B cell (primary cell): ENCODE results near the gene RPA1. TPM values are rescaled to one million over a fixed set of nuclear protein-coding genes. Genes with fewer than 3 reads are reported as not detected.
"Not testable (repeated sequence)": the region's sequence is repeated elsewhere in the genome, so short reads cannot be mapped to it uniquely, and the experiment has no call there.

Experiments
- ATAC-seq: fragments of 200-7000 bp; cut with Tn5 transposase; one replicate; pipeline ENCODE4 v1.10.0; 2021; ENCODE audit warnings: low read depth, mild to moderate bottlenecking, moderate number of reproducible peaks, moderate library complexity
- CTCF ChIA-PET: fragments of 350-600 bp; sonication (Branson Sonifier 250); formaldehyde crosslinking; loops from one replicate; lab custom pipeline; 2021; ENCODE audit warnings: antibody characterized with exemption, inconsistent platforms; lab: Charles Lee
- POLR2A ChIA-PET: fragments of 350-600 bp; sonication (Branson Sonifier 250); formaldehyde crosslinking; loops from one replicate; lab custom pipeline; 2021; ENCODE audit warnings: antibody characterized with exemption; lab: Charles Lee
- DNase-seq: peaks from one replicate; pipeline ENCODE4 v3.0.0; 2013
- H2AFZ ChIP-seq: 2 replicates; pipeline ENCODE4 v1.6.1; 2012; ENCODE audit warnings: mild to moderate bottlenecking, low read depth, low read length; ENCODE audit not compliant: insufficient read depth, poor library complexity, severe bottlenecking
- H3K27ac ChIP-seq, 2 donors: 1 replicate in 1 of 2; 2 replicates in 1 of 2; pipeline ENCODE4 v1.5.1; 2012 to 2013; ENCODE audit warnings: low read length in 2 of 2, mild to moderate bottlenecking in 2 of 2, moderate library complexity in 1 of 2
- H3K27me3 ChIP-seq, 4 experiments: fragments of 200-600 bp in 1 of 4; sonication (generic) in 1 of 4; replicated peaks in 1 of 4; 1 replicate in 2 of 4; 2 replicates in 2 of 4; pipeline versions ENCODE4 v1.6.1 to v1.7.0; 2013 to 2016; ENCODE audit warnings: low read length in 3 of 4, mild to moderate bottlenecking in 2 of 4, mixed read lengths in 1 of 4, moderate library complexity in 1 of 4; ENCODE audit not compliant: insufficient read depth in 4 of 4, control insufficient read depth in 3 of 4; ENCODE audit errors: control extremely low read depth in 1 of 4
- H3K36me3 ChIP-seq, 2 experiments: replicated peaks in 1 of 2; 1 replicate in 1 of 2; 2 replicates in 1 of 2; pipeline versions ENCODE4 v1.6.1 to v1.7.1; 2013; ENCODE audit warnings: low read length in 1 of 2; ENCODE audit not compliant: insufficient read depth in 2 of 2, control insufficient read depth in 1 of 2; ENCODE audit errors: control extremely low read depth in 1 of 2, extremely low read depth in 1 of 2
- H3K4me1 ChIP-seq, 2 donors: fragments of 200-600 bp in 1 of 2; sonication (generic) in 1 of 2; 1 replicate in 1 of 2; 2 replicates in 1 of 2; pipeline versions ENCODE4 v1.5.1 to v1.6.1; 2013 to 2017; ENCODE audit warnings: low read length in 2 of 2; ENCODE audit not compliant: control insufficient read depth in 2 of 2, insufficient read depth in 2 of 2
- H3K4me2 ChIP-seq: replicated peaks from 2 replicates; pipeline ENCODE3; 2012; ENCODE audit warnings: mild to moderate bottlenecking, low read depth, low read length; ENCODE audit not compliant: poor library complexity, severe bottlenecking
- H3K4me3 ChIP-seq, 5 experiments: fragments of 200-600 bp in 1 of 5; sonication (generic) in 1 of 5; 1 replicate in 3 of 5; 2 replicates in 2 of 5; pipeline versions ENCODE4 v1.5.1 to v1.7.0; 2011 to 2016; ENCODE audit warnings: low read length in 4 of 5, mild to moderate bottlenecking in 4 of 5, low read depth in 2 of 5, control low read depth in 1 of 5, moderate library complexity in 1 of 5; ENCODE audit not compliant: insufficient read depth in 1 of 5; ENCODE audit errors: control extremely low read depth in 1 of 5, extremely low read depth in 1 of 5
- H3K79me2 ChIP-seq: fragments of 200-600 bp; sonication (generic); one replicate; pipeline ENCODE4 v1.6.0; 2016; ENCODE audit warnings: low read length; ENCODE audit not compliant: control insufficient read depth, insufficient read depth
- H3K9ac ChIP-seq: fragments of 200-600 bp; sonication (generic); 2 replicates; pipeline ENCODE4 v1.6.1; 2017; ENCODE audit warnings: mild to moderate bottlenecking, low read length, moderate library complexity
- H3K9me3 ChIP-seq, 3 donors: one replicate each; pipeline versions ENCODE4 v1.6.1 to v1.7.1; 2013; ENCODE audit warnings: low read length in 2 of 3; ENCODE audit not compliant: control insufficient read depth in 2 of 3, insufficient read depth in 1 of 3; ENCODE audit errors: control extremely low read depth in 1 of 3
- H4K20me1 ChIP-seq: 2 replicates; pipeline ENCODE4 v1.6.0; 2012; ENCODE audit warnings: mild to moderate bottlenecking, low read length; ENCODE audit not compliant: insufficient read depth, control insufficient read depth, poor library complexity, severe bottlenecking
- H3K27ac Mint-ChIP-seq: one replicate; pipeline ENCODE4 v1.8.0; 2021; ENCODE audit warnings: mixed read lengths
- H3K27me3 Mint-ChIP-seq: one replicate; pipeline ENCODE4 v1.8.0; 2021; ENCODE audit warnings: mixed read lengths
- H3K4me1 Mint-ChIP-seq: one replicate; pipeline ENCODE4 v1.8.0; 2021; ENCODE audit warnings: mixed read lengths
- H3K4me3 Mint-ChIP-seq: one replicate; pipeline ENCODE4 v1.8.0; 2021; ENCODE audit warnings: mixed read lengths
- H3K9me3 Mint-ChIP-seq: one replicate; pipeline ENCODE4 v1.8.0; 2022; ENCODE audit warnings: mixed read lengths; ENCODE audit not compliant: insufficient read depth
- CTCF ChIP-seq: fragments of 200-600 bp; IDR thresholded peaks from one replicate; pipeline ENCODE4 v1.8.0; 2022; ENCODE audit warnings: antibody characterized with exemption, mild to moderate bottlenecking
- EZH2 ChIP-seq: IDR thresholded peaks from 2 replicates; pipeline ENCODE4 v1.6.1; 2012; ENCODE audit warnings: borderline replicate concordance, low read depth, mild to moderate bottlenecking, moderate library complexity, low read length; ENCODE audit not compliant: insufficient read depth, poor library complexity, severe bottlenecking
- WGBS: methylation state at CpG from one replicate; pipeline ENCODE4 v1.1.5; 2013; ENCODE audit warnings: missing lambda C conversion rate; ENCODE audit not compliant: insufficient coverage; 5-methylcytosine and 5-hydroxymethylcytosine counted together
- intact Hi-C: fragments of 100-400 bp; cut with micrococcal nuclease; formaldehyde crosslinking; loops from one replicate; pipeline ENCODE4 v1.10.0; 2022
- polyA plus RNA-seq: library from polyadenylated mRNA; depleted of rRNA; stranded (reverse); fragments of >200 nt; gene quantifications from 2 replicates; pipeline ENCODE4 v1.2.3, GENCODE V29; 2012
- total RNA-seq, 2 donors: library from RNA; stranded (reverse); fragments of 120-200 nt in 1 of 2; gene quantifications; 1 replicate in 1 of 2; 2 replicates in 1 of 2; pipeline versions ENCODE4 v1.2.3 to v1.2.4, GENCODE V29; 2013 to 2022

Gene RPA1
- total and polyA plus RNA-seq, 2 donors (not counting 1 experiment from before 2014, with no cell fraction given) = 27.0 to 94.5 TPM

GRCh38 chr17:1853698-1854097 is 23.9 kb downstream of the RPA1 start:
- DNase-seq (no peak), ATAC-seq (no peak)
- no peak for TF ChIP-seq EZH2
- no peak for TF ChIP-seq CTCF
- CTCF ChIA-PET = interaction anchor here (1.0 to 1.8 kb wide), 4 partner anchors 10 to 204 kb away, joined by 3 to 4 read pairs (median 3); no protein-coding TSS in a partner anchor
- H4K20me1 ChIP-seq = no peaks in the 10 kb centered on the region
- H3K27me3 ChIP-seq = no peaks in the 10 kb centered on the region
- POLR2A ChIA-PET = no interaction called here
- H3K9ac ChIP-seq = no peak overlapping the region
- no peak overlapping the region for H3K4me3 ChIP-seq
- H3K27ac Mint-ChIP-seq = no peak overlapping the region
- no peaks in the 10 kb centered on the region for H3K9me3 ChIP-seq
- H3K4me1 Mint-ChIP-seq = peaks cover 6% of the 10 kb centered on the region
- no peak overlapping the region for H3K27ac ChIP-seq
- H3K4me2 ChIP-seq = no peak overlapping the region
- H2AFZ ChIP-seq = no peak overlapping the region
- no peak overlapping the region for H3K4me3 Mint-ChIP-seq
- peaks cover 4% of the 10 kb centered on the region for H3K79me2 ChIP-seq
- no CpG with 5 or more reads among the region's 3 CpGs for WGBS
- H3K27me3 Mint-ChIP-seq = no peaks in the 10 kb centered on the region
- H3K36me3 ChIP-seq = peaks cover 6 to 42% of the 10 kb centered on the region in 2 experiments
- no peaks in the 10 kb centered on the region for H3K9me3 Mint-ChIP-seq
- no peaks in the 10 kb centered on the region for H3K4me1 ChIP-seq
- intact Hi-C loops = no loop called here

DNA sequence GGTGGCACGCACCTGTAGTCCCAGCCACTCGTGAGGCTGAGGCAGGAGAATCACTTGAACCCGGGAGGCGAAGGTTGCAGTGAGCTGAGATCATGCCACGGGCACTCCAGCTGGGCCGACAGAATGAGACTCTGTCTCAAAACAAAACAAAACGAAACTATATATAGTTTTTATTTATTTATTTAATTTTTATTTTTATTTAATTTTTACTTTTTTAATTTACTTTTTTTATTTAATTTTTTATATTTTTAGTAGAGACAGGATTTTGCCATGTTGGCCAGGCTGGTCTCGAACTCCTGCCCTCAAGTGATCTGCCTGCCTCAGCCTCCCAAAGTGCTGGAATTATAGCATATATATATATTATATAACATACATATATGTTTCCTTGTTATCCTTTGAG is 26.7 kb downstream of the RPA1 start:
- CTCF ChIA-PET = interaction anchor here (1.1 kb wide), 1 partner anchor 9 kb away, joined by 6 read pairs; no protein-coding TSS in a partner anchor
- H3K27ac Mint-ChIP-seq, POLR2A ChIA-PET, H2AFZ ChIP-seq, H3K9ac ChIP-seq, DNase-seq, H3K4me1 Mint-ChIP-seq, H3K4me1 ChIP-seq, H4K20me1 ChIP-seq, intact Hi-C loops, H3K4me2 ChIP-seq, H3K27me3 ChIP-seq, H3K27me3 Mint-ChIP-seq, H3K27ac ChIP-seq, H3K4me3 Mint-ChIP-seq, ATAC-seq, H3K9me3 Mint-ChIP-seq, H3K9me3 ChIP-seq, H3K79me2 ChIP-seq, H3K4me3 ChIP-seq: not testable (repeated sequence)
- WGBS = 100% methylated on average over 1 of the region's 8 CpGs
- peaks cover 8 to 42% of the 10 kb centered on the region in 2 experiments for H3K36me3 ChIP-seq
